Calu3 (cell line): ENCODE data around the gene NEUROD4. TPM values are rescaled to one million over a fixed set of nuclear protein-coding genes. Genes with fewer than 3 reads are reported as not detected.

Experiments
- BruUV-seq: library from RNA; stranded (reverse); fragments of 400-500 nt; replicated peaks from 2 replicates; lab custom pipeline; 2021; lab: Mats Ljungman, UMichigan
- CTCF ChIA-PET: fragments of 300-600 bp; sonication (Branson Sonifier 250); formaldehyde crosslinking; loops from one replicate; lab custom pipeline; 2022; ENCODE audit warnings: antibody characterized with exemption; lab: Charles Lee
- DNase-seq: peaks from one replicate; pipeline ENCODE4 v3.0.0; 2022
- H3K27ac Mint-ChIP-seq: one replicate; pipeline ENCODE4 v1.8.0; 2022; ENCODE audit warnings: mixed read lengths; ENCODE audit not compliant: unreplicated experiment
- H3K27me3 Mint-ChIP-seq: one replicate; pipeline ENCODE4 v1.8.0; 2022; ENCODE audit warnings: mixed read lengths; ENCODE audit not compliant: unreplicated experiment
- H3K36me3 Mint-ChIP-seq: one replicate; pipeline ENCODE4 v1.8.0; 2022; ENCODE audit warnings: mild to moderate bottlenecking, moderate library complexity, mixed read lengths; ENCODE audit not compliant: insufficient read depth, unreplicated experiment
- H3K4me1 Mint-ChIP-seq: one replicate; pipeline ENCODE4 v1.8.0; 2022; ENCODE audit warnings: mild to moderate bottlenecking, low read depth, mixed read lengths; ENCODE audit not compliant: unreplicated experiment
- H3K4me3 Mint-ChIP-seq: one replicate; pipeline ENCODE4 v1.8.0; 2022; ENCODE audit warnings: mild to moderate bottlenecking, low read depth, moderate library complexity, mixed read lengths; ENCODE audit not compliant: unreplicated experiment
- H3K9me3 Mint-ChIP-seq: one replicate; pipeline ENCODE4 v1.8.0; 2022; ENCODE audit warnings: low read depth, mixed read lengths; ENCODE audit not compliant: unreplicated experiment
- intact Hi-C: fragments of 100-400 bp; cut with micrococcal nuclease; formaldehyde crosslinking; loops from one replicate; pipeline ENCODE4 v1.10.0; 2022; ENCODE audit not compliant: unreplicated experiment
- total RNA-seq: library from RNA; stranded (reverse); gene quantifications from 2 replicates; pipeline ENCODE4 v1.2.3, GENCODE V29; 2022
- TF ChIP-seq, protein P1 (sequence below): fragments of 200-600 bp; IDR thresholded peaks from one replicate; pipeline ENCODE4 v1.8.0; 2022; ENCODE audit warnings: antibody characterized with exemption; ENCODE audit not compliant: unreplicated experiment

Gene NEUROD4
- total RNA-seq, 1 experiment from 2014 or later, result not detected

DNA sequence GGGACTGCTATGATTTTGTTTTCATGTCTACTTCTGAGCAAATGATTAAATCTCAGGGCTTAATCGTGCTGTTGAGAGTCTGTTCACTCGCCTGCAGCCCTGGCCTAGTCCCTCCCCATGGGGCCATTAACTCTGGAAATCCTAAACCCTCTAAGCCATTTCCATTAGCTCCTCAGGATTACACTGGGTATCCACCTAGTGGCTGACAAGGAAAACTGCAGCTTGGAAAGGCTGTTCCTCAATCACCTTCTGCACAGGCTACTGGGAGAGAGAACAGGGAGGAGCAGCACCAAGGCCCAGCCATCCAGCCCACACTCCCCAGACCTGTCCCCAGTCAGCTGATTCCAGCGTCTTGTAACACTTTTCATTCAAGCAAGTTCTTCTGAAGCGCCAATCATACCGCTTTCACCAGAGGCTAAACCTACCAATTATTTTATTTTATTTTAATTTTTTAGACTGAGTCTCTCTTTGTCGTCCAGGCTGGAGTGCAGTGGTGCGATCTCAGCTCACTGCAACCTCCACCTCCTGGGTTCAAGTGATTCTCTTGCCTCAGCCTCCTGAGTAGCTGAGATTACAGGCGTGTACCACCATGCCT, 48.7 kb downstream of the NEUROD4 start:
- no peak overlapping the region for H3K27ac Mint-ChIP-seq
- DNase-seq, result peak; percentile 50
- H3K4me1 Mint-ChIP-seq, result no peaks in the 10 kb centered on the region
- no TSS peak for BruUV-seq
- H3K27me3 Mint-ChIP-seq, result peaks cover 51% of the 10 kb centered on the region
- no peaks in the 10 kb centered on the region for H3K36me3 Mint-ChIP-seq
- TF ChIP-seq, protein P1, sequence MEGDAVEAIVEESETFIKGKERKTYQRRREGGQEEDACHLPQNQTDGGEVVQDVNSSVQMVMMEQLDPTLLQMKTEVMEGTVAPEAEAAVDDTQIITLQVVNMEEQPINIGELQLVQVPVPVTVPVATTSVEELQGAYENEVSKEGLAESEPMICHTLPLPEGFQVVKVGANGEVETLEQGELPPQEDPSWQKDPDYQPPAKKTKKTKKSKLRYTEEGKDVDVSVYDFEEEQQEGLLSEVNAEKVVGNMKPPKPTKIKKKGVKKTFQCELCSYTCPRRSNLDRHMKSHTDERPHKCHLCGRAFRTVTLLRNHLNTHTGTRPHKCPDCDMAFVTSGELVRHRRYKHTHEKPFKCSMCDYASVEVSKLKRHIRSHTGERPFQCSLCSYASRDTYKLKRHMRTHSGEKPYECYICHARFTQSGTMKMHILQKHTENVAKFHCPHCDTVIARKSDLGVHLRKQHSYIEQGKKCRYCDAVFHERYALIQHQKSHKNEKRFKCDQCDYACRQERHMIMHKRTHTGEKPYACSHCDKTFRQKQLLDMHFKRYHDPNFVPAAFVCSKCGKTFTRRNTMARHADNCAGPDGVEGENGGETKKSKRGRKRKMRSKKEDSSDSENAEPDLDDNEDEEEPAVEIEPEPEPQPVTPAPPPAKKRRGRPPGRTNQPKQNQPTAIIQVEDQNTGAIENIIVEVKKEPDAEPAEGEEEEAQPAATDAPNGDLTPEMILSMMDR, result peak; percentile 75
- H3K9me3 Mint-ChIP-seq, result no peaks in the 10 kb centered on the region
- H3K4me3 Mint-ChIP-seq, result no peak overlapping the region
- CTCF ChIA-PET, result interaction anchor here (0.6 to 1.4 kb wide), 4 partner anchors 71 to 366 kb away, joined by 3 to 14 read pairs (median 6); no protein-coding TSS in a partner anchor
- intact Hi-C loops, result loop anchor here (1.0 to 2.0 kb wide), 2 partner anchors 75 to 366 kb away; no protein-coding TSS in a partner anchor

DNA sequence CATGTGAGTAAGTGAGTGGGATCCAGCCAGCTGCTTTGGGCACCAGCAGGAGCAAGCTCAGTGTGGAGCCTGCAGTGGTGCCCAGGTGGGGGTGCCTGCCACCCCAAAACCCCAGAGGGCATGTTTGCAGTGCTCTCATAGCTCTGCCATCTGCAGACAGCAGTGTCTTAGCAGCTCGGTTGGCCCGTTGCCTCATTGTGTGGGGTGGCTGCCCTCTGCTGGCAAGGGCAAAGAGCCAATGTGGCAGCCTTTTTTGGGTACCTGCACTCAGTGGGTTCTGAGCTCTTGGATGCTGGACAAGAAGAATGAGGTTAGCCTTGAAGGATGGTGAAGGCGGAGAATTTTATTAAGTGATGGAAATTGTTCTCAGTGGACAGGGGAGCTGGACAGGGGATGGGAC, 52.3 kb downstream of the NEUROD4 start:
- TF ChIP-seq, protein P1, result peak; percentile 56
- Mint-ChIP-seq H3K27ac (no peak overlapping the region), H3K4me1 (no peaks in the 10 kb centered on the region), H3K27me3 (peaks cover 37% of the 10 kb centered on the region), H3K4me3 (no peak overlapping the region), H3K36me3 (no peaks in the 10 kb centered on the region), H3K9me3 (no peaks in the 10 kb centered on the region)
- BruUV-seq, result no TSS peak
- peak; percentile 77 for DNase-seq
- intact Hi-C loops, result loop anchor here (1.0 to 5.0 kb wide), 4 partner anchors 48 to 323 kb away; partner anchors contain the start of gene MUCL1
- CTCF ChIA-PET, result interaction anchor here (0.6 to 2.7 kb wide), 9 partner anchors 16 to 370 kb away, joined by 3 to 58 read pairs (median 4); no protein-coding TSS in a partner anchor

DNA sequence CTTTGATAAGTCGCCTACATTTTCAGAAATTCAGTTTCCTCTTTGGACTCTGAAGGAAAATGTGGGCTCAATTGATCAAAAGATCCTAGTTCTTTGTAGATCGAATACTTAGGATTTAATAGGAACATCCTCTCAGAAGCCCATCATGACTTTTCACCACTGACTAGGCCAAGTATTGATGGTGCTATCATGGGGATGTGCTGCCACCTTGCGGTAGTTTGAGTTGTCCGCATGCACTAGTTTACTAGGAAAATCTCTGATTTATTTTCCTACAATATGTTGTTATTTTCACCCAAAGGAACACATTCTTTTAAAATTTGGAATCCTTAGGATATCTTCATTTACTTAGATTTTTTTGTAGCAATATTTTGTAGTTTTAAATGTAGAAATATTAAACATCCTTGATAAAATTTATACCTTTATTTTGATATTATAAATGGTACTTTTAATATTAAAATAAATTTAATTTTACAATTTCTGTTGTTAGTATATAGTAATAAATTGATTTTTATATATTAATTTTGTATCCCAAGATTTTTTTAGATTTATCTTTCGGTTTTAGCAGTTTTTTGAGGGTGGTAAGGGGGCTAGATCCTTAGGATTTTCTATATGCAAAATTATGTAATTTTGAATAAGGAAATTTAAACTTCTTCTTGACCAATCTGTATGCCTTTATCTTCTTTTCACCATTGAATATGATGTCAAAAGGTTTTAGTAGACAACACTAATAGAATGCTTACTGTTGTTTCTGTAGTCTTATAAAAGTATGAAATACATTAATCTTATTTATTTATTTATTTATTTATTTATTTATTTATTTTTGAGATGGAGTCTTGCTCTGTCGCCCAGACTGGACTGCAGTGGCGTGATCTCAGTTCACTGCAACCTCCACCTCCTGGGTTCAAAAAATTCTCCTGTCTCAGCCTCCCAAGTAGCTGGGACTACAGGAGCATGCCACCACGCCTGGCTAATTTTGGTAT, 53.6 kb downstream of the NEUROD4 start:
- peaks cover 35% of the 10 kb centered on the region for H3K27me3 Mint-ChIP-seq
- H3K9me3 Mint-ChIP-seq, result no peaks in the 10 kb centered on the region
- CTCF ChIA-PET, result interaction anchor here (1.1 to 2.7 kb wide), 3 partner anchors 80 to 83 kb away, joined by 3 to 58 read pairs (median 4); no protein-coding TSS in a partner anchor
- DNase-seq, result peak; percentile 80
- H3K4me3 Mint-ChIP-seq, result no peak overlapping the region
- intact Hi-C loops, result loop anchor here (1.0 to 5.0 kb wide), 3 partner anchors 69 to 221 kb away; partner anchors contain the start of gene MUCL1
- no peak overlapping the region for H3K27ac Mint-ChIP-seq
- TF ChIP-seq, protein P1, result peak; percentile 86
- no peaks in the 10 kb centered on the region for H3K36me3 Mint-ChIP-seq
- no peaks in the 10 kb centered on the region for H3K4me1 Mint-ChIP-seq
- BruUV-seq, result no TSS peak

DNA sequence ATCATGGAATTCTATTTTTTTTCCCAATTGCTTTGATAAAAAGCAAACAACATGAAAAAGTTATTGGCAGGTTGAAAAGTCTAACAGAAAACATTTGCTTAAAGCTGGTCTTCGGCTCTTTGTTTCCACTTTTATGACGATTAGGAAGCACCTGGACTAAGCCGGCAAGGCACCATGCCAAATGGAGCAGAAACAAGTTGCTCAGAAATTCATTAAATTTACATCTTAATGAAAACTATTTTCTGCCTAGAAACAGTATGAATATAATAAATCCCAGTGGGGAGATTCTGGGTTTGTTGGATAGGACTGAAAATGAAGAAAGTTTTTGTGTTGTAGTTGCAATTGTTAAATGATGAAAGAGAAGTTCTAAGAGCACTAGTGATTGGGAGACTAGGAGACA, 55.0 kb downstream of the NEUROD4 start:
- intact Hi-C loops, result loop anchor here (5.0 kb wide), 2 partner anchors 67 to 223 kb away; partner anchors contain the start of gene MUCL1
- Mint-ChIP-seq H3K9me3 (no peaks in the 10 kb centered on the region), H3K27me3 (peaks cover 50% of the 10 kb centered on the region), H3K4me1 (no peaks in the 10 kb centered on the region), H3K27ac (no peak overlapping the region), H3K4me3 (no peak overlapping the region), H3K36me3 (no peaks in the 10 kb centered on the region)
- TF ChIP-seq, protein P1, result no peak
- BruUV-seq, result no TSS peak
- CTCF ChIA-PET, result interaction anchor here (1.4 kb wide), 1 partner anchor 82 kb away, joined by 4 read pairs; no protein-coding TSS in a partner anchor
- DNase-seq, result no peak
